Chondrocyte (in vitro differentiated cells): ENCODE results near the gene ALDH1B1. TPM values are rescaled to one million over a fixed set of nuclear protein-coding genes. Genes with fewer than 3 reads are reported as not detected.

ENCODE experiments used
- DNase-seq: peaks from one replicate; pipeline ENCODE4 v3.0.0; 2021; ENCODE audit warnings: mixed read lengths, low spot score
- H3K27ac Mint-ChIP-seq: one replicate; pipeline ENCODE4 v1.8.0; 2021; ENCODE audit warnings: mild to moderate bottlenecking, moderate library complexity, mixed read lengths; ENCODE audit not compliant: unreplicated experiment
- H3K27me3 Mint-ChIP-seq: 2 replicates; pipeline ENCODE4 v1.8.0; 2021; ENCODE audit warnings: low read depth, mixed read lengths
- H3K36me3 Mint-ChIP-seq: 2 replicates; pipeline ENCODE4 v1.8.0; 2021; ENCODE audit warnings: low read depth, mixed read lengths
- H3K4me1 Mint-ChIP-seq: 2 replicates; pipeline ENCODE4 v1.8.0; 2021; ENCODE audit warnings: low read depth, mild to moderate bottlenecking, mixed read lengths
- H3K4me3 Mint-ChIP-seq: one replicate; pipeline ENCODE4 v1.8.0; 2021; ENCODE audit warnings: mild to moderate bottlenecking, moderate library complexity, mixed read lengths; ENCODE audit not compliant: unreplicated experiment
- H3K9me3 Mint-ChIP-seq: 2 replicates; pipeline ENCODE4 v1.8.0; 2021; ENCODE audit warnings: low read depth, mixed read lengths
- CTCF ChIP-seq: fragments of 200-600 bp; sonication (generic); IDR thresholded peaks from 2 replicates; pipeline ENCODE4 v1.5.0; 2021; ENCODE audit warnings: antibody characterized with exemption, mild to moderate bottlenecking, moderate library complexity
- total RNA-seq: library from RNA; stranded (reverse); gene quantifications from 3 replicates; pipeline ENCODE4 v1.2.1, GENCODE V29; 2021

ALDH1B1 gene
- total RNA-seq, 1 donor from 2014 or later = 74.2 TPM

GRCh38 chr9:38352530-38353328 lies 39.8 kb upstream of the ALDH1B1 start:
- Mint-ChIP-seq H3K27me3 (no peaks in the 10 kb centered on the region), H3K27ac (no peak overlapping the region), H3K36me3 (no peaks in the 10 kb centered on the region), H3K4me1 (peaks cover 4% of the 10 kb centered on the region), H3K9me3 (peaks cover 5% of the 10 kb centered on the region), H3K4me3 (no peak overlapping the region)
- no peak for DNase-seq
- TF ChIP-seq CTCF = no peak

DNA sequence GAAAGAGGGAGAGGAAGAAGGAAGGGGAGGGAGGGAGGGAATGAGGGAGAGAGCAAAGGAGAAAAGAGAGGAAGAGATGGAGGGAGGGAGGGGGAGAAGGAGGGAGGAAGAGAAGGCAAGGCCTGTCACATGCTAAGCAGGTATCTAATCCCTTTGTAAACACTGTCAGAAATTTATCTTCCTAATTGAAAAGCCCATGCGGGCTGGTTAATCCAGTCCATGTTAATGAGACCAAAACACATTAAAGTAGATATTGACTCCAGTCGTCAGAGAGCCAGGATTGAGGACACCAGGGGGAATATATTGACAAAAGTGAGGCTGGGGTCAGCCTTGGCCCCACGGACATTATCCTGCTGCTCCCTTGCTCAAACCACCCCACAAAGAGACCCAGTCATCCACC lies 37.4 kb upstream of the ALDH1B1 start:
- TF ChIP-seq CTCF = no peak
- Mint-ChIP-seq H3K4me3 (no peak overlapping the region), H3K36me3 (no peaks in the 10 kb centered on the region), H3K9me3 (no peaks in the 10 kb centered on the region), H3K27ac (no peak overlapping the region), H3K4me1 (peaks cover 25% of the 10 kb centered on the region), H3K27me3 (no peaks in the 10 kb centered on the region)
- DNase-seq = no peak

DNA sequence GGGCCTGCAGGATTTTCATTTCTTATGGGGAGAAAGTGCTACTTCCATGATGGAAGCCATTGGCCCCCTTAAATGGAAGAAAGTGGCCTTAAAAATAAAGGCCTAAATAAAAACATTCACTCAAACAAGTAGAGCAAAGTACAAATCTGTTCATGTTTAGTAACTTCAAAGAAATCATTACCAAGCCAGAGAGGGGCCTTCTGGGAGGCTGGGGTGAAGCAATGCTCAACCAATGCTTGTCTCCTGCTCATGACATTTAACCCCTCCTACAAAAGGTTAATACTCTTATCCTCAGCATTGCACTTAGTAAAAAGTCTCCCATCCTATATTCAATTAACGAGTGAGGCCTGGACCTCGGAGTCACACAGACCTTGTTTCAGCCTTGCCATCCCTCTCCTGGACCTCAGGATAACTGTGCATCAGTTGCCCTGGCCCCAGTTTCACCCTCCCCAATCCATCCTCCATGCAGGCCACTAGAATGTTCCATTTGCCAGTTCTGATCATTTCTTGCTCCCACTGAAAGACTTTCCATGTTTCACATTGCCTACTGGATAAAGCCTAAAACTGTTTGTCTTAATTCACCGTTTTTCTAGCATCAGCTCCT lies 36.9 kb upstream of the ALDH1B1 start:
- DNase-seq = no peak
- Mint-ChIP-seq H3K36me3 (no peaks in the 10 kb centered on the region), H3K27ac (no peak overlapping the region), H3K27me3 (no peaks in the 10 kb centered on the region), H3K4me3 (no peak overlapping the region), H3K4me1 (peaks cover 30% of the 10 kb centered on the region), H3K9me3 (no peaks in the 10 kb centered on the region)
- no peak for TF ChIP-seq CTCF

- no peaks in the 10 kb centered on the region for H3K36me3 Mint-ChIP-seq
- H3K9me3 Mint-ChIP-seq = no peaks in the 10 kb centered on the region
- TF ChIP-seq CTCF = no peak
- no peaks in the 10 kb centered on the region for H3K27me3 Mint-ChIP-seq
- H3K4me1 Mint-ChIP-seq = peaks cover 42% of the 10 kb centered on the region
- no peak overlapping the region for H3K27ac Mint-ChIP-seq
- DNase-seq = no peak
- H3K4me3 Mint-ChIP-seq = no peak overlapping the region
Observed at GRCh38 chr9:38356851-38357250, 35.7 kb upstream of the ALDH1B1 start.

GRCh38 chr9:38357350-38358114 lies 35.0 kb upstream of the ALDH1B1 start:
- no peaks in the 10 kb centered on the region for H3K36me3 Mint-ChIP-seq
- no peaks in the 10 kb centered on the region for H3K27me3 Mint-ChIP-seq

More at GRCh38 chr9:38357350-38358114, 35.0 kb upstream of the ALDH1B1 start:
- no peak overlapping the region for H3K4me3 Mint-ChIP-seq
- no peaks in the 10 kb centered on the region for H3K9me3 Mint-ChIP-seq
- H3K27ac Mint-ChIP-seq = no peak overlapping the region
- H3K4me1 Mint-ChIP-seq = peaks cover 49% of the 10 kb centered on the region
- DNase-seq = no peak
- no peak for TF ChIP-seq CTCF
